Bronchial epithelial cell (primary cell): ENCODE measurements around the gene ADAMTS17. TPM values are rescaled to one million over a fixed set of nuclear protein-coding genes. Genes with fewer than 3 reads are reported as not detected.
A peak's percentile ranks its signal among the peaks of the same experiment; 100 is the strongest.

Experiments
- DNase-seq: peaks from one replicate; pipeline ENCODE4 v3.0.0-alpha.2; 2010; ENCODE audit warnings: low read depth
- FAIRE-seq: peaks from 2 replicates; lab custom pipeline; 2011; peaks lifted over from hg19 to GRCh38; lab: Jason Lieb, UNC
- H3K27me3 ChIP-seq: 2 replicates; pipeline ENCODE4 v1.5.1; 2011; ENCODE audit warnings: low read length; ENCODE audit not compliant: control insufficient read depth, insufficient read depth
- H3K36me3 ChIP-seq: 2 replicates; pipeline ENCODE4 v1.5.1; 2011; ENCODE audit warnings: low read length; ENCODE audit not compliant: control insufficient read depth, insufficient read depth
- H3K4me3 ChIP-seq: 2 replicates; pipeline ENCODE4 v1.5.1; 2011; ENCODE audit warnings: mild to moderate bottlenecking, low read depth, low read length, control low read depth
- total RNA-seq: library from RNA; depleted of rRNA; stranded (reverse); fragments of >200 nt; gene quantifications from 2 replicates; pipeline ENCODE4 v1.2.1, GENCODE V29; 2014
- TF ChIP-seq, protein P1 (sequence below): IDR thresholded peaks from 2 replicates; pipeline ENCODE4 v1.5.1; 2011; ENCODE audit warnings: mild to moderate bottlenecking, moderate library complexity, low read length, control low read depth, inconsistent platforms; ENCODE audit not compliant: insufficient read depth, severe bottlenecking

The ADAMTS17 gene
- total RNA-seq, 1 donor from 2014 or later = 1.1 TPM

- Histone ChIP-seq H3K36me3 (no peaks in the 10 kb centered on the region), H3K4me3 (peak overlapping the region; percentile 65), H3K27me3 (no peaks in the 10 kb centered on the region)
- DNase-seq = peak; percentile 94
- TF ChIP-seq, protein P1, sequence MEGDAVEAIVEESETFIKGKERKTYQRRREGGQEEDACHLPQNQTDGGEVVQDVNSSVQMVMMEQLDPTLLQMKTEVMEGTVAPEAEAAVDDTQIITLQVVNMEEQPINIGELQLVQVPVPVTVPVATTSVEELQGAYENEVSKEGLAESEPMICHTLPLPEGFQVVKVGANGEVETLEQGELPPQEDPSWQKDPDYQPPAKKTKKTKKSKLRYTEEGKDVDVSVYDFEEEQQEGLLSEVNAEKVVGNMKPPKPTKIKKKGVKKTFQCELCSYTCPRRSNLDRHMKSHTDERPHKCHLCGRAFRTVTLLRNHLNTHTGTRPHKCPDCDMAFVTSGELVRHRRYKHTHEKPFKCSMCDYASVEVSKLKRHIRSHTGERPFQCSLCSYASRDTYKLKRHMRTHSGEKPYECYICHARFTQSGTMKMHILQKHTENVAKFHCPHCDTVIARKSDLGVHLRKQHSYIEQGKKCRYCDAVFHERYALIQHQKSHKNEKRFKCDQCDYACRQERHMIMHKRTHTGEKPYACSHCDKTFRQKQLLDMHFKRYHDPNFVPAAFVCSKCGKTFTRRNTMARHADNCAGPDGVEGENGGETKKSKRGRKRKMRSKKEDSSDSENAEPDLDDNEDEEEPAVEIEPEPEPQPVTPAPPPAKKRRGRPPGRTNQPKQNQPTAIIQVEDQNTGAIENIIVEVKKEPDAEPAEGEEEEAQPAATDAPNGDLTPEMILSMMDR = no peak
- FAIRE-seq = no peak
Observed at GRCh38 chr15:100350434-100351226, 8.9 kb upstream of the ADAMTS17 start.

- no peaks in the 10 kb centered on the region for H3K27me3 ChIP-seq
- H3K4me3 ChIP-seq = peak overlapping the region; percentile 65
- H3K36me3 ChIP-seq = no peaks in the 10 kb centered on the region
- FAIRE-seq (peak; percentile 66), DNase-seq (peak; percentile 81)
- TF ChIP-seq, protein P1 = peak; percentile 97
Observed at GRCh38 chr15:100349696-100350433, 8.1 kb upstream of the ADAMTS17 start.

- peak overlapping the region; percentile 65 for H3K4me3 ChIP-seq
- DNase-seq (no peak), FAIRE-seq (no peak)
- TF ChIP-seq, protein P1 = no peak
- H3K27me3 ChIP-seq = no peaks in the 10 kb centered on the region
- no peaks in the 10 kb centered on the region for H3K36me3 ChIP-seq
Observed at GRCh38 chr15:100349321-100349695, 7.5 kb upstream of the ADAMTS17 start.

- TF ChIP-seq, protein P1 = no peak
- Histone ChIP-seq H3K36me3 (no peaks in the 10 kb centered on the region), H3K4me3 (no peak overlapping the region), H3K27me3 (no peaks in the 10 kb centered on the region)
- FAIRE-seq = no peak
- DNase-seq = peak; percentile 60
Observed at GRCh38 chr15:100348578-100348977, 6.8 kb upstream of the ADAMTS17 start.

DNA sequence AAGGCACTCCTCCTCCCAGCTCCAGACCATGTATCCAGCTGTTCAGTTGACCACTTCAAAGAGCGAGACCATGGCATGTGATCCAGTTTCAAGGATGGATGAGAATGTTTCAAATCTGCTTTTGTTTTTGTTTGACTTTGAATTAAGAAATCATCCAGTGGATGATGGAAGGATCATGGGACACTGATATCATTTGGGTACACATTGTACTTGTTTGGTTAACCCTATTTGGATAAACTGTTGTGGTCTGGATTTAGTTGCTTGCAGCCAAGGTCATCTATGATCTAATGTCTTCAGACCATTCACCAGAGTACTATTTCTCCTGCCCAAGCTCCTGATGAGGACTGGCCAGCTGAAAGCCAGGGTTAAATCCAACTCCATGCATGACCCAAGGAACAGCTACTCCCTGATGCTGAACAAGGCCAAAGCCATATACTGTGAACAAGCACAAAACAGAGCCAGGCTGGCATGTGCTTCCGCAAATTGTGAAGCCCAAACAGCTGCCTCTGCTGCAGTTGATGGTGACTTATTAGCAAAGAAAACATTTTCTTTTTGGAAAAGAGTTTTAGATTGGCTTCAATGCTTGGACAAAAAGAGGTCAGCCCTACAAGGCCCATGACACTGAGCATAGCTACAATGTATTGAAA is 5.2 kb upstream of the ADAMTS17 start:
- FAIRE-seq (no peak), DNase-seq (no peak)
- no peak overlapping the region for H3K4me3 ChIP-seq
- H3K27me3 ChIP-seq = no peaks in the 10 kb centered on the region
- H3K36me3 ChIP-seq = no peaks in the 10 kb centered on the region
- TF ChIP-seq, protein P1 = no peak
